ENCODE data around the gene ZNF300.

DNA sequence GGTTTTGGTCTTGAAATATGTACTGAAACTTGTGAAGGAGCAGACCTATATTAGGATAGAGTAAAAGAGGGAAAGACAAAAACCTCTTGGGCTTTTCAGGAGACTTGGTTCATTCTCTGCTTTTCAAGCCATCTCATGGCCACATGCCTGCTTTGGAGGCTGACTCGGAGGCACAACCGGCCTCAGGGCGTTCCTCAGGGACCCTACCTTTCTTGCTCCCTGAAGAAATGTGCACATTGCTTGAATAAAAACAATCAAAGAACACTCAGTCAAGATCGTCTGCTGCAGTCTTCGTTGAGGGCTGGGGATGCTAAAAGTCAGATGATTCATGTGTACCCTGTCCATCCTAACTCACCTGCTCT lies 57.5 kb downstream of the ZNF300 start:
- TF ChIP-seq ZNF496 (CRISPR knock-in tag; IDR thresholded peaks at IDR 0.05; ENCODE audit: insufficient replicate concordance), result no peak
- no peak for TF ChIP-seq POLR2A (IDR thresholded peaks at IDR 0.05; ENCODE audit: insufficient read depth in 1 of 2, low read depth in 2 of 2, low read length in 2 of 2)
- TF ChIP-seq ZNF121 (CRISPR knock-in tag; IDR thresholded peaks at IDR 0.05), result no peak
- TF ChIP-seq CENPBD1 (CRISPR knock-in tag; IDR thresholded peaks at IDR 0.05; ENCODE audit: borderline replicate concordance, low read depth), result no peak
- no peak for TF ChIP-seq GLI4 (CRISPR knock-in tag; IDR thresholded peaks at IDR 0.05; ENCODE audit: borderline replicate concordance)
- no peak for TF ChIP-seq THRA (CRISPR knock-in tag; IDR thresholded peaks at IDR 0.05; ENCODE audit: borderline replicate concordance)
